ENCODE data around the gene KRT85. TPM values are rescaled to one million over a fixed set of nuclear protein-coding genes. Genes with fewer than 3 reads are reported as not detected.

The KRT85 gene
- total RNA-seq, 8 experiments from 2014 or later: 0.08 to 9.3 (median 0.14) TPM; not detected in 3

DNA sequence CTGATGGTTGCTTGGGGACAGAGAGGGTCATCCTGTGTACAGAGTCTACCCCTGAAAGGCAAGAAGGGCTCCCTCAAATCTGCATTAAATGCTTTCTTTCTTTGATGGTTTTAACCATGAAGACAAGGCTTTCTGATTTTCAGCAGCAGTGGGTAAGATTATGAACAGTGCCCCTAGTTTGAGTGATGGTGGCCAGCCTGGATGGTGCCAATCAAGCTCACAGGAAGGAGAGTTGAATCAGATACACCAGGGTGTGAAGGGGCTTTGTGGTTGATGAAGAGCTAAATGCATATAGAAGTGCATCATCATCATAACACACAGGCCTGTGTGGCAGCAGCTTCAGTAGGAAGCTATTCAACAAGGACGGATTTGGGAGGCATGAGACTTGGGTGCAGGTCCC lies 5.7 kb downstream of the KRT85 start:
- Histone ChIP-seq H3K4me1 (replicated peaks in 1 of 2) (no peaks in the 10 kb centered on the region), H3K4me3 (no peak overlapping the region), H3K27ac (no peak overlapping the region)
- ATAC-seq (replicated peaks in 6 of 8): no peak
- in situ Hi-C loops (cut with MboI; ENCODE audit: low pct_unique_long_range_greater_than_20kb in 2 of 9, low sequenced_read_pairs in 9 of 9, unreplicated experiment in 9 of 9): loop anchor here in 1 of 9 experiments (25.0 kb wide), 2 partner anchors 526 to 626 kb away; no protein-coding TSS in a partner anchor
- WGBS, 10 experiments: 100% methylated on average over 1 of the region's 1 CpG; no CpG with 5 or more reads in 7 of the 10 experiments

DNA sequence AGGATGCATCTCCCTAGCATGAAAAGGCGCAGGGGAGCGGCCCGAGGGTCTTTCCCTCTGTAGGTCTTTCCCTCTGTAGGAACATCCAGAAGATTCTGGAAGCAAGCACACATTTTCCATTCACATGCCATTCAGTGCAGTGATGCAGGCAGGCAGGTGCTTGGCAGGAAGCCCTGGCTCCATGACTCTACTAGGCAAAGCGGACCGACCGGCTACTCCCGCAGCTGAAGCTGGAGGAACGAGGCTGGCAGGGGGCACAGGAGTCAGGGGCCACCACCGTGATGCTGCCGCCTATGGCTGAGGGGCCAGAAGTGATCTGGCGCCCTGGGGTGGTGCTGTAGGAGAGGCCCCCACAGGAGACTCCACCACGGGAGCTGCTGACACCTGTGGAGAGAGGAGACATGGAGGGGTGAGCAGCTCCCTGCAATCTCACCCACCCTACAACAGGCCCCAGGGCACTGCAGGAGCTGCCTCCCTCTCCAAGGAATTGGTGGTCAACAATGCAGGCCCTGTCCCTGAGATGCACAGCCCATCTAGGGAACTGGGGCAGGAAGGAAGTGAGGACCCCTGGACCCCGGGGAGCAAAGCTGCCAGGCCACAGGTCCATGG lies 6.5 kb downstream of the KRT85 start:
- no peak for ATAC-seq (replicated peaks in 6 of 8)
- in situ Hi-C loops (cut with MboI; ENCODE audit: low pct_unique_long_range_greater_than_20kb in 2 of 9, low sequenced_read_pairs in 9 of 9, unreplicated experiment in 9 of 9): loop anchor here in 1 of 9 experiments (25.0 kb wide), 2 partner anchors 527 to 627 kb away; no protein-coding TSS in a partner anchor
- Histone ChIP-seq H3K4me3 (no peak overlapping the region), H3K4me1 (replicated peaks in 1 of 2) (no peaks in the 10 kb centered on the region), H3K27ac (no peak overlapping the region)
- WGBS, 10 experiments: 20 to 100% (median 69%) methylated on average over 1 to 3 of the region's 13 CpGs; no CpG with 5 or more reads in 4 of the 10 experiments

DNA sequence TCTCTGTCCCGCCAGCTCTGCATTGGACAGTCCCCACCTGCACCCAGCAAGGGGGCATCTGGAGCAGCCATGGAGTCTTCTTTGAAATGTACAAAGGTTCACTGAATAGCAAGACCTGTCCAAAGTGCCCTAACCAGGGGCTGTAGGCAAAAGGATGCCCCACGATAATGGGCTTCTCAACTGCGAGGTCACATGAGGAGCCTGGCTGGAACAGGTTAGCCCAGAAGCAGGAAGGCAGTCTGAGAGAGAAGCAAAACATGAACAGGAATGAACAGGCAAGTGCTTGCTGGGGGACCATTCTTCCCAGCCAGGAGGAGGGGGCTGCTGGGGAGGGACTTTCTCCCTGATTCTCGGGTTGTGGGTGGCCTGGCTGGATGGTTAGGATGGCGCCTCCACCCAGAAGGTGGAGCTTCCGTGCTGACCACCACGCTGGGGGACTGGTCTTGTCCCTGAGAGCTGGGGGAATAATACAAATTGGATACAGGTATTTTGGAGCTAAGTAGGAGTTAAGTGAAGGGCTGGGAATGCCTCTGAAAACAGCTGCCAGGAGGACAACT lies 7.1 kb downstream of the KRT85 start:
- ATAC-seq (replicated peaks in 6 of 8): no peak
- Histone ChIP-seq H3K4me1 (replicated peaks in 1 of 2) (no peaks in the 10 kb centered on the region), H3K27ac (no peak overlapping the region), H3K4me3 (no peak overlapping the region)
- 20 to 83% (median 78%) methylated on average over 1 to 7 of the region's 7 CpGs; no CpG with 5 or more reads in 5 of the 10 experiments for WGBS, 10 experiments
- in situ Hi-C loops (cut with MboI; ENCODE audit: low pct_unique_long_range_greater_than_20kb in 2 of 9, low sequenced_read_pairs in 9 of 9, unreplicated experiment in 9 of 9): loop anchor here in 1 of 9 experiments (25.0 kb wide), 2 partner anchors 527 to 627 kb away; no protein-coding TSS in a partner anchor

DNA sequence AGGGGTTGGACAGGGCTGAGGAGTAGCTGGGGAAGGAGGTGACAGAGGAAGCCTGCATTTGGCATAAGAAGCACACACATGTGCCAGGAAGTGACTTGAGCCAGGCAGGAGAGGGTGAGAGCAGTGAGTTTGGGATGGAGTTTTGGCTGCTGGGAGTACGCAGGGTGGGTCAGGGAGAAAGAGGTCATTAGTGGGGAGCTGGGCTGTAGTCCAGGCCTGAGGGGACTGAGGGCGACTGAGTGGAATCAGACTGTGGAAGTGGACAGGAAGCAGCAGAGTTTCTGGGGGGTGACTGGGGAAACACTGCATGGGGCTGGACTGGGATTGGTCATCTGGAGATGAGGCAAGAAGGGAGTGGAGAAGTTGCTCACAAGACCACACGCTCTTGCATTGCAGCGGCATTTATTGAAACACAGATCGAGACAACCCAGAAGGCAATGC lies 7.6 kb downstream of the KRT85 start:
- H3K4me1 ChIP-seq (replicated peaks in 1 of 2): no peaks in the 10 kb centered on the region

DNA sequence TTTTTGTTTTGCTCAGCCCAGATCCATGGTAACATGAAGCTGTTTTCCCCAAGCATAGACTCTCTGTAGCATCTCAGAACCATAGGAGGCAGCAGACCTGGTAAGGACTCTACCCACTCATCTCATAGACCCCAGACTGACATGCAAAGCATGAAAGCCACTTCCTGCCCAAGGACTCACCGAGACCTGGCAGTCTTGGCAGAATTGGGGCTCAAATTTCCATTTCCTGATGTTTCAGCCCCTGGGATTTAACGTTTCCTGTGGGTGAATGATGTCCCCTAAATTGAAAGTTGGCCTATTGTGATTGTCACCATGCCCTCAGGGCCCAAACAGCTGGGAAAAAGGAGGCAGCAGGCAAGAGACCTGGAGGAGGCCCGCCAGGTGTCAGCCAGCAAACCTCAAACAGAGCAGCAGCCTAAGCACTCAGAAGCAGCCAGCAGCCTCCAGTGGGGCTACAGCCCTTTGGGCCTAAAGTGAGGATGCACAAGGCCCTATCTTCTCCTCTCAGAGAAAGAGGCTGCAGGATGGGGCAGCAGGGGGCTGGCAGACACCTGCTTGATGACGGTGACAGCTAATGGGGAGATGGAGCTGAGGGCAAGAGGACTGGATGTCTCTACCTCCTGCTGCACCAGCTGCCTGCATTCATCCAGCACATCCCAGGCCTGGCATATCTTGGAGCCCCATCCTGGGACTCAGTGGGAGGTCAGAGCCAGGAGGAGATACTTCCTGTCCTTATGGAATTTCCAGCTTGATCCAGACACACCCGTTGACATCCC lies 8.5 kb downstream of the KRT85 start:
- Histone ChIP-seq H3K4me3 (no peak overlapping the region), H3K27ac (no peak overlapping the region), H3K4me1 (replicated peaks in 1 of 2) (no peaks in the 10 kb centered on the region)
- ATAC-seq (replicated peaks in 6 of 8): no peak
- in situ Hi-C loops (cut with MboI; ENCODE audit: low pct_unique_long_range_greater_than_20kb in 2 of 9, low sequenced_read_pairs in 9 of 9, unreplicated experiment in 9 of 9): loop anchor here in 1 of 9 experiments (25.0 kb wide), 2 partner anchors 529 to 629 kb away; no protein-coding TSS in a partner anchor
- WGBS, 10 experiments: 0 to 80% (median 50%) methylated on average over 1 to 3 of the region's 5 CpGs; no CpG with 5 or more reads in 3 of the 10 experiments

More for the DNA sequence above, 7.6 kb downstream of the KRT85 start:
- WGBS, 10 experiments: 40 to 79% (median 66%) methylated on average over 1 to 5 of the region's 5 CpGs; no CpG with 5 or more reads in 5 of the 10 experiments
- ATAC-seq (replicated peaks in 6 of 8): peak in 2 of 8 experiments; percentile 31 to 52
- in situ Hi-C loops (cut with MboI; ENCODE audit: low pct_unique_long_range_greater_than_20kb in 2 of 9, low sequenced_read_pairs in 9 of 9, unreplicated experiment in 9 of 9): loop anchor here in 1 of 9 experiments (25.0 kb wide), 2 partner anchors 528 to 628 kb away; no protein-coding TSS in a partner anchor
- Histone ChIP-seq H3K4me3 (no peak overlapping the region), H3K27ac (no peak overlapping the region)

DNA sequence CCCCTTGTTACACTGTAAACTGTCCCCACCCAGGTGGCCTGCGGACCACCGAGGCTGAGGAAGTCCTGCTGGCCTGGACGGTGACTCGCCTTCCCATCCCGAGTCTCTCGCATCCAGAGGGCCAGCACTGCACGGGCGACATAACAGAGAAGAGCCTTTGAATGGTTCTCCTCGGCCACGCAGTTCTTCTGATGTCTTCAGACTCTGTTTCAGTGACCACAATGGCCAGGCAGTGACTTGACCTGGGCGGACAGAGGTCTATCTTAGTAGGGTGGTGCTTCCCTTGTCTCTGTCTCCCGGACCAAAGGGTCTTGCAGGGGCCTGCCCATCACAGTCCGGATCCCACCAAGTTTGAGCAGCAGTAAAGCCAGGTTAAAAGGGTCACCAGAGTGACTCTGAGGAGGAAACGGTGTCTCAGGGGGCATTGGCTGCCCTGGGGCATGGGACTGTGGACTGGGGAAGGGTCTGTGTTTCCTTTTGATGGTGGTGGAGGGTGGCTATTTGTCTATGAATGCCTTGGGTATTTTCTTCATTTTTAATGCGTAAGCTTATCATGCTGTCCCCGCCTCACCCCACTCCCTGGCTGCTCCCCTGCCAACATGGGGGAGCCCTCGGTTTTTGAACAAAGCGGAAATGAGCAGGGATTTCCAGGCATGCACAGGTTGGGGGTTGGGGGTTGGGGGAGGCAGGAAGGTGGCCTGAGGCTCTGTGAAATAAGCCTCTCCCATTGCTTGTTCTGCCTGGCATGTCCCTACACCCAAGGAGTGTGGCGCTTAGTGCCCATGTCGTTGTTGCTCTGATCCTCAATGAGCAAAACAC lies 10.3 kb downstream of the KRT85 start:
- H3K4me1 ChIP-seq (replicated peaks in 1 of 2): no peaks in the 10 kb centered on the region
- WGBS, 10 experiments: 0 to 97% (median 76%) methylated on average over 1 to 15 of the region's 20 CpGs; no CpG with 5 or more reads in 2 of the 10 experiments
- H3K27ac ChIP-seq: no peak overlapping the region
- H3K4me3 ChIP-seq: no peak overlapping the region
- in situ Hi-C loops (cut with MboI; ENCODE audit: low pct_unique_long_range_greater_than_20kb in 2 of 9, low sequenced_read_pairs in 9 of 9, unreplicated experiment in 9 of 9): loop anchor here in 1 of 9 experiments (25.0 kb wide), 2 partner anchors 530 to 630 kb away; no protein-coding TSS in a partner anchor
- ATAC-seq (replicated peaks in 6 of 8): no peak

DNA sequence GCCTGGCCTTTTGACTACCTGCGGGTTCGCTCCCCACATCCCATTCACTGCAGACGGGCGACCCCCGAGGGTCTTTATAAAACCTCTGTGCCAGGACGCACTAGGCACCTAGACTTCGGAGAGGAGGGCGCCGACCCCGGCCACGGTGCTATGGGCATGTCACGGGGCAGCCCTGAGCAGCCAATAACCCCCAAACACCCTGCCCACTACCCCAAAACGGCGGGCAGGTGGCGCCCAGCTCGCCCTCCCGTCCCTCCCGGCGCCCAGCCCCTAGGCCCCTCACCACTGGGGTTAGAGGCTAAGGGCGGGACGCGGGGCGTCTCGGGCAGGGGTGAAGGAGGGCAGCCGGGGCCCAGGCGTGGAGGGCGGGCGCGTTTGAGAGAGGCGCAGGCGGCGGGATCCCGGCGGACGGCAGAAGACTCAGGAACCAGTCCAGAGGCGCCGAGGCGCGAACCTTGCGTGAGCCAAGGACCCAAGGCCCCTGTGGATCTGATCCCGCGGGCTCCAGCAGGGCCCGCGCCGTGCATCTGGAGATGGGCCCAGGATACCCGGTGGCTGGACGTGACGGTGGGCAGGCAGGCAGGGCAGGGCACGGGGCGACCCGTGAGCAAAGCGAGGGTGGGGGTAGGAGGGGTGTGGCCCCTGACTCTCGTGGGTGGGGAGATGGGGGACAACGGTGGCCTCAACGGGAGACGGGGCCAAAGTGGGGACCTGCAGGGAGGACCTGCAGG lies 11.1 kb downstream of the KRT85 start:
- in situ Hi-C loops (cut with MboI; ENCODE audit: low pct_unique_long_range_greater_than_20kb in 2 of 9, low sequenced_read_pairs in 9 of 9, unreplicated experiment in 9 of 9): loop anchor here in 1 of 9 experiments (25.0 kb wide), 2 partner anchors 531 to 631 kb away; no protein-coding TSS in a partner anchor
- no peaks in the 10 kb centered on the region for H3K4me1 ChIP-seq (replicated peaks in 1 of 2)
- WGBS, 10 experiments: 70 to 80% methylated on average over 2 to 4 of the region's 56 CpGs; no CpG with 5 or more reads in 8 of the 10 experiments
- no peak overlapping the region for H3K4me3 ChIP-seq
- H3K27ac ChIP-seq: no peak overlapping the region
- ATAC-seq (replicated peaks in 6 of 8): no peak

DNA sequence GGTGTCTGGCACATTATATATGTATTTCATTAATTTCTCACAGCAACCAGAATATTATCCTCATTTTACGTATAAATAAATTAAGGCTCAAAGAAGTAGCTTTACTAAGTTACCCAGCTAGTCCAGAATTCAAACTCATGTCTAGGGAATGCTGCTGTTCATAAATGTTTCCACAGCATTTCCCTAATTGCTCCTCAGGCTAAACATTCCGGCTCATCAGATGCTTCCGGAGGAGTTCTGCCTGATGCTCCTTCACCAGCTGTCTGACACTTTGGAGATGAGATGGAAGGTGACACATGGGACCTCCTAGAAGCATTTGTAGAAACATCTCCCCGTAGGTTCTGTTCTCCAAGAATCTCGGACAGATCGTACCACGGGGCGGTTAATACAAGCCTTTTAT lies 12.1 kb downstream of the KRT85 start:
- WGBS, 10 experiments: 60 to 100% (median 88%) methylated on average over 1 to 6 of the region's 8 CpGs; no CpG with 5 or more reads in 2 of the 10 experiments
- no peak for ATAC-seq (replicated peaks in 6 of 8)
- in situ Hi-C loops (cut with MboI; ENCODE audit: low pct_unique_long_range_greater_than_20kb in 2 of 9, low sequenced_read_pairs in 9 of 9, unreplicated experiment in 9 of 9): loop anchor here in 1 of 9 experiments (25.0 kb wide), 2 partner anchors 532 to 632 kb away; no protein-coding TSS in a partner anchor
- no peak overlapping the region for H3K27ac ChIP-seq
- no peak overlapping the region for H3K4me3 ChIP-seq
- no peaks in the 10 kb centered on the region for H3K4me1 ChIP-seq (replicated peaks in 1 of 2)

DNA sequence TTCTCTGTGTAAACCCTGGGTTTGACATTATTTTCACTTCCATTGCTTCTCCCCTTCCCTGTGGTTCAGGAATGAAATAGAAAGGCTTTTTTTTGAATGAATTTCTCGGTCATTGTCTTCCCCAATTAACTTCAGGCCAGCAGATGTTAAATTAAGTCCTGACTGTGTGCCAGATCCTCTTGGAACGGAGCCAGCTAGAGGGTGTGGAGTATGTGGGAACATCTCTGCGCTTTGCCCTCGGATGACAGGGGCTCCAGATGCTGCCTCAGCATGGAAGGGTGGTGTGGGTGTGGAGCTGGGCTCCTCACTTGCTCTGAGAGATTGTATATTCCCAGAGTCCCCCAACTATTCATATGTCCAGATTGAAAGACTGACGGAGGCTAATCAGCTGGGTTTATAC lies 13.1 kb downstream of the KRT85 start:
- 0 to 50% (median 11%) methylated on average over 2 to 4 of the region's 5 CpGs; no CpG with 5 or more reads in 5 of the 10 experiments for WGBS, 10 experiments
- Histone ChIP-seq H3K27ac (no peak overlapping the region), H3K4me1 (replicated peaks in 1 of 2) (no peaks in the 10 kb centered on the region), H3K4me3 (no peak overlapping the region)
- in situ Hi-C loops (cut with MboI; ENCODE audit: low pct_unique_long_range_greater_than_20kb in 2 of 9, low sequenced_read_pairs in 9 of 9, unreplicated experiment in 9 of 9): loop anchor here in 1 of 9 experiments (25.0 kb wide), 2 partner anchors 533 to 633 kb away; no protein-coding TSS in a partner anchor
- ATAC-seq (replicated peaks in 6 of 8): peak in 3 of 8 experiments; percentile 33 to 75 (median 34)

DNA sequence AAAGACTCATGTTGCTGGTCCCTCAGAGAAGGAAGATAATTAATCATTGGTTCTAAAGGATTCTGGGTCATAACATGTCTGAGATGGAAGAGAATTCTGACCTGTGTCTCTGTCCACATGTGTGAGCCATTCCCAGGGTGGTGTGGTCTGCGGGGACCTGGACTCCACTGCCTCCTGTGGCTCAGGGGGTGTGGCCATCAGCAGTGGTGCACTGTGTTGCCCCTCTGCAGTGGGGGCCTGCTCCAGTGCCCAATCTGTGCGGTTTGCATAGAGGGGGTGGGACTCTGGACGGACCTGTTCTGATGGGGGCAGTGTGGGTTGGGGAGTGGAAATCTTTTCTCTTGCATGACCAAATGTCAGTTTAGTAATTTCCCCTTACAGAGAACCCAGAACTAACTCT lies 13.5 kb downstream of the KRT85 start:
- no peak overlapping the region for H3K27ac ChIP-seq
- no peak overlapping the region for H3K4me3 ChIP-seq
- ATAC-seq (replicated peaks in 6 of 8): no peak
- 50 to 80% (median 50%) methylated on average over 1 to 3 of the region's 3 CpGs; no CpG with 5 or more reads in 7 of the 10 experiments for WGBS, 10 experiments
- in situ Hi-C loops (cut with MboI; ENCODE audit: low pct_unique_long_range_greater_than_20kb in 2 of 9, low sequenced_read_pairs in 9 of 9, unreplicated experiment in 9 of 9): loop anchor here in 1 of 9 experiments (25.0 kb wide), 2 partner anchors 534 to 634 kb away; no protein-coding TSS in a partner anchor
- H3K4me1 ChIP-seq (replicated peaks in 1 of 2): no peaks in the 10 kb centered on the region

DNA sequence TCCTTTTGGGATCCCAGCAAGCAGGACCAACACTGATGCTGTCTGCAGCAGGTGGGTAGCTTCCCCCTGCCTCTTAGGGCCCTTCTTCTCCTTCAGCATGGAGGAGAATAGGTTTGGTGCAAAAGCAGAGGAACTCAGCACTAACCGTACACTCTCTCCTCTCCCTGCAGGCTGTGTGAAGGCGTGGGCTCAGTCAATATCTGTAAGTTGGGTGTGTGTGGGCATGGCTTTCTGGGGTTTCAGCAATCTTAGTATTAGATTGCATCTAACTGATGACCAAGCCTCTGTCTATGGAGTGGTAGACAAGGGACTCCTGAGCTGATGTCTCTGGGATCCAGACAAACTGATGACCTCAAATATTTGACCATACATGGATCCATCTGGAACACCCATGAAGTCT lies 14.3 kb downstream of the KRT85 start:
- no peak for ATAC-seq (replicated peaks in 6 of 8)
- WGBS, 10 experiments: 0 to 80% (median 53%) methylated on average over 1 to 2 of the region's 2 CpGs; no CpG with 5 or more reads in 6 of the 10 experiments
- in situ Hi-C loops (cut with MboI; ENCODE audit: low pct_unique_long_range_greater_than_20kb in 2 of 9, low sequenced_read_pairs in 9 of 9, unreplicated experiment in 9 of 9): loop anchor here in 1 of 9 experiments (25.0 kb wide), 2 partner anchors 534 to 634 kb away; no protein-coding TSS in a partner anchor
- no peaks in the 10 kb centered on the region for H3K4me1 ChIP-seq (replicated peaks in 1 of 2)
- H3K4me3 ChIP-seq: no peak overlapping the region
- no peak overlapping the region for H3K27ac ChIP-seq

Data from motor neuron (in vitro differentiated cells).